H1 (cell line): Measurements from ENCODE around the gene ITGB7. TPM values are rescaled to one million over a fixed set of nuclear protein-coding genes. Genes with fewer than 3 reads are reported as not detected.

Experiments
- BCL11A ChIP-seq, 2 experiments: IDR thresholded peaks; one replicate each; pipeline ENCODE4 v1.6.1; 2011; ENCODE audit warnings: low read depth in 2 of 2, low read length in 2 of 2, mild to moderate bottlenecking in 2 of 2
- CHD2 ChIP-seq: IDR thresholded peaks from 2 replicates; pipeline ENCODE4 v1.6.1; 2012; ENCODE audit warnings: low read length, improper control_type of control experiment
- CHD7 ChIP-seq: fragments of 300-600 bp; sonication (generic); IDR thresholded peaks from 2 replicates; pipeline ENCODE4 v1.7.1; 2012; ENCODE audit warnings: low read length, moderate library complexity, mild to moderate bottlenecking, inconsistent platforms; ENCODE audit not compliant: insufficient replicate concordance
- JUND ChIP-seq: IDR thresholded peaks from 2 replicates; pipeline ENCODE4 v1.6.1; 2011; ENCODE audit warnings: mild to moderate bottlenecking, improper control_type of control experiment, low read length
- MAFK ChIP-seq: IDR thresholded peaks from 2 replicates; pipeline ENCODE4 v1.6.1; 2012; ENCODE audit warnings: low read depth, mild to moderate bottlenecking, improper control_type of control experiment, low read length
- POLR2A ChIP-seq, 2 experiments: IDR thresholded peaks; 1 replicate in 1 of 2; 2 replicates in 1 of 2; pipeline ENCODE4 v1.6.1; 2011; ENCODE audit warnings: low read depth in 2 of 2, low read length in 2 of 2, mild to moderate bottlenecking in 2 of 2; ENCODE audit errors: control extremely low read depth in 1 of 2
- RBBP5 ChIP-seq: IDR thresholded peaks from 2 replicates; pipeline ENCODE4 v1.7.1; 2012; ENCODE audit warnings: low read depth, mild to moderate bottlenecking, inconsistent platforms, low read length, moderate library complexity, borderline replicate concordance
- SIX5 ChIP-seq: IDR thresholded peaks from 2 replicates; pipeline ENCODE4 v1.6.1; 2011; ENCODE audit warnings: mild to moderate bottlenecking, low read depth, low read length
- SRF ChIP-seq: IDR thresholded peaks from 2 replicates; pipeline ENCODE4 v1.6.1; 2011; ENCODE audit warnings: mild to moderate bottlenecking, low read depth, low read length, moderate library complexity
- TAF7 ChIP-seq: optimal IDR thresholded peaks from 2 replicates; pipeline ENCODE3; 2011; ENCODE audit warnings: low read depth, mild to moderate bottlenecking, inconsistent platforms, low read length, moderate library complexity, borderline replicate concordance
- USF2 ChIP-seq: IDR thresholded peaks from 2 replicates; pipeline ENCODE4 v1.6.1; 2011; ENCODE audit warnings: low read length, improper control_type of control experiment
- polyA plus RNA-seq, 7 experiments: library from polyadenylated mRNA; depleted of rRNA in 3 of 7; stranded (reverse) in 5 of 7; unstranded in 2 of 7; fragments of >200 nt in 5 of 7; fragments of 200-250 nt in 2 of 7; gene quantifications; 1 replicate in 5 of 7; 2 replicates in 1 of 7; 4 replicates in 1 of 7; pipeline versions ENCODE4 v1.2.1 to v1.2.3, GENCODE V29; 2011 to 2013; ENCODE audit warnings: missing spikeins in 2 of 7, mixed read lengths in 2 of 7
- total RNA-seq: library from RNA; stranded (reverse); fragmentation: NEBNext Ultra II Directional; extraction: Animal tissue kit (Norgen Biotek cat#: 25700); gene quantifications from 2 replicates; pipeline ENCODE4 v1.2.1, GENCODE V29; 2021

Gene ITGB7
- total and polyA plus RNA-seq, 2 of the 8 experiments (the other 6 are each of a cell fraction or from before 2014, with no cell fraction given) = 0.35 to 0.54 TPM

GRCh38 chr12:53172352-53172751, 34.7 kb downstream of the ITGB7 start (continued):
- TF ChIP-seq CHD7 (no peak), SIX5 (no peak), USF2 (no peak), BCL11A (IDR thresholded peaks at IDR 0.05; ENCODE audit: low read depth in 2 of 2, low read length in 2 of 2) (no peak), CHD2 (no peak), POLR2A (IDR thresholded peaks at IDR 0.05; ENCODE audit: control extremely low read depth in 1 of 2, low read depth in 2 of 2, low read length in 2 of 2) (no peak), TAF7 (no peak), RBBP5 (no peak), MAFK (no peak), SRF (no peak), JUND (no peak)
